Measurements from ENCODE around the gene SLC6A16.

DNA sequence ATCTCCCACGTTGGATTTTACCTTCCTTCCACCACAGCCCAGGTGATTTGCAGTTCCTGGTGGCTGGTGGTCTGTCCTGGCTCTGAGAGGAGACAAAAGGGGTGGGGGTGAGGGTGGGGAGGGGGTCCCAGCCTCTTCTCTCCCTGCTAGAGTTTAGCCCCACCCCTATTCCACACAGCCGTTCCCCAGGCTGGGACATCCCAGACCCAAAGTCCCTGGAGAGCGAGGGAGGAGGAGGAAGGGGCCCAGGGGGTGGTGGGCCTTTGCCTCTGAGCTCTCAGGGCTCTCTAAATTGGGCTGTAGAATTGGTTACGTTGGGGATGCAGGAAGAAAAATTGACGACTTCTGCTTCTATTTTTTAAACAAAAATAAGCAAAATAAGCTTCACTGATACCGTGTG, 81.9 kb downstream of the SLC6A16 start:
- TF ChIP-seq, protein P1, sequence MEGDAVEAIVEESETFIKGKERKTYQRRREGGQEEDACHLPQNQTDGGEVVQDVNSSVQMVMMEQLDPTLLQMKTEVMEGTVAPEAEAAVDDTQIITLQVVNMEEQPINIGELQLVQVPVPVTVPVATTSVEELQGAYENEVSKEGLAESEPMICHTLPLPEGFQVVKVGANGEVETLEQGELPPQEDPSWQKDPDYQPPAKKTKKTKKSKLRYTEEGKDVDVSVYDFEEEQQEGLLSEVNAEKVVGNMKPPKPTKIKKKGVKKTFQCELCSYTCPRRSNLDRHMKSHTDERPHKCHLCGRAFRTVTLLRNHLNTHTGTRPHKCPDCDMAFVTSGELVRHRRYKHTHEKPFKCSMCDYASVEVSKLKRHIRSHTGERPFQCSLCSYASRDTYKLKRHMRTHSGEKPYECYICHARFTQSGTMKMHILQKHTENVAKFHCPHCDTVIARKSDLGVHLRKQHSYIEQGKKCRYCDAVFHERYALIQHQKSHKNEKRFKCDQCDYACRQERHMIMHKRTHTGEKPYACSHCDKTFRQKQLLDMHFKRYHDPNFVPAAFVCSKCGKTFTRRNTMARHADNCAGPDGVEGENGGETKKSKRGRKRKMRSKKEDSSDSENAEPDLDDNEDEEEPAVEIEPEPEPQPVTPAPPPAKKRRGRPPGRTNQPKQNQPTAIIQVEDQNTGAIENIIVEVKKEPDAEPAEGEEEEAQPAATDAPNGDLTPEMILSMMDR (IDR thresholded peaks at IDR 0.05), result no peak
- no peak for TF ChIP-seq EZH2 (IDR thresholded peaks at IDR 0.05)

All from neural progenitor cell (in vitro differentiated cells).